H9 (cell line): ENCODE measurements around the gene LRRK1. TPM values are rescaled to one million over a fixed set of nuclear protein-coding genes. Genes with fewer than 3 reads are reported as not detected.

ENCODE experiments used
- DNase-seq: peaks from one replicate; pipeline ENCODE4 v3.0.0-alpha.2; 2017
- H2AFZ ChIP-seq: one replicate; pipeline ENCODE4 v1.6.1; 2013; ENCODE audit warnings: mild to moderate bottlenecking, low read length, control low read depth, moderate library complexity
- H2AK5ac ChIP-seq: 2 replicates; pipeline ENCODE4 v1.6.1; 2013; ENCODE audit warnings: low read length, control low read depth, mixed read lengths; ENCODE audit not compliant: insufficient read length
- H2BK120ac ChIP-seq: one replicate; pipeline ENCODE4 v1.6.1; 2013; ENCODE audit warnings: low read depth, mild to moderate bottlenecking, low read length, control low read depth, inconsistent platforms; ENCODE audit not compliant: poor library complexity, severe bottlenecking
- H2BK12ac ChIP-seq: 2 replicates; pipeline ENCODE4 v1.6.1; 2013; ENCODE audit warnings: low read length, control low read depth, mixed read lengths, low read depth; ENCODE audit not compliant: insufficient read length
- H2BK15ac ChIP-seq: 2 replicates; pipeline ENCODE4 v1.6.1; 2013; ENCODE audit warnings: low read depth, low read length, control low read depth
- H2BK20ac ChIP-seq: one replicate; pipeline ENCODE4 v1.6.1; 2013; ENCODE audit warnings: low read depth, mild to moderate bottlenecking, low read length, control low read depth, inconsistent platforms; ENCODE audit not compliant: poor library complexity, severe bottlenecking
- H2BK5ac ChIP-seq: 2 replicates; pipeline ENCODE4 v1.6.1; 2013; ENCODE audit warnings: low read length, control low read depth, mixed read lengths; ENCODE audit not compliant: insufficient read length
- H3K14ac ChIP-seq: 2 replicates; pipeline ENCODE4 v1.6.1; 2013; ENCODE audit warnings: low read length, control low read depth; ENCODE audit not compliant: insufficient read depth
- H3K18ac ChIP-seq: 2 replicates; pipeline ENCODE4 v1.6.1; 2013; ENCODE audit warnings: low read depth, mild to moderate bottlenecking, mixed read lengths, low read length, control low read depth; ENCODE audit not compliant: insufficient read length
- H3K23ac ChIP-seq: 2 replicates; pipeline ENCODE4 v1.6.1; 2013; ENCODE audit warnings: low read length, control low read depth, mixed read lengths, low read depth; ENCODE audit not compliant: insufficient read length
- H3K23me2 ChIP-seq: 2 replicates; pipeline ENCODE4 v1.6.1; 2013; ENCODE audit warnings: low read depth, mild to moderate bottlenecking, mixed read lengths, low read length, control low read depth; ENCODE audit not compliant: insufficient read length, poor library complexity, severe bottlenecking
- H3K27ac ChIP-seq: 2 replicates; pipeline ENCODE4 v1.5.1; 2013; ENCODE audit warnings: low read length, control low read depth, mixed read lengths, low read depth; ENCODE audit not compliant: insufficient read length
- H3K27me3 ChIP-seq: 2 replicates; pipeline ENCODE4 v1.6.1; 2013; ENCODE audit warnings: low read length, control low read depth, inconsistent platforms; ENCODE audit not compliant: insufficient read depth
- H3K4ac ChIP-seq: 2 replicates; pipeline ENCODE4 v1.6.1; 2013; ENCODE audit warnings: low read depth, mild to moderate bottlenecking, control low read depth, inconsistent platforms, low read length, moderate library complexity
- H3K4me1 ChIP-seq: 2 replicates; pipeline ENCODE4 v1.6.1; 2013; ENCODE audit warnings: low read length, control low read depth, inconsistent platforms; ENCODE audit not compliant: insufficient read depth
- H3K4me2 ChIP-seq: 2 replicates; pipeline ENCODE4 v1.6.1; 2013; ENCODE audit warnings: low read length, control low read depth, mixed read lengths; ENCODE audit not compliant: insufficient read length, insufficient read depth
- H3K56ac ChIP-seq: 2 replicates; pipeline ENCODE4 v1.6.1; 2013; ENCODE audit warnings: low read depth, mild to moderate bottlenecking, mixed read lengths, low read length, control low read depth; ENCODE audit not compliant: insufficient read length
- H3K79me1 ChIP-seq: 2 replicates; pipeline ENCODE4 v1.6.1; 2013; ENCODE audit warnings: low read depth, mild to moderate bottlenecking, moderate library complexity, low read length, control low read depth, inconsistent platforms; ENCODE audit not compliant: insufficient read depth, poor library complexity, severe bottlenecking
- H3K79me2 ChIP-seq: 2 replicates; pipeline ENCODE4 v1.6.1; 2013; ENCODE audit warnings: low read length, control low read depth, inconsistent platforms; ENCODE audit not compliant: insufficient read depth
- H3K9ac ChIP-seq: 2 replicates; pipeline ENCODE4 v1.6.1; 2013; ENCODE audit warnings: low read length, control low read depth, mixed read lengths; ENCODE audit not compliant: insufficient read length; ENCODE audit errors: extremely low read depth
- H3K9me3 ChIP-seq: one replicate; pipeline ENCODE4 v1.6.1; 2013; ENCODE audit warnings: low read depth, low read length, inconsistent platforms; ENCODE audit not compliant: control insufficient read depth
- H3T11ph ChIP-seq: one replicate; pipeline ENCODE4 v1.6.1; 2013; ENCODE audit warnings: mild to moderate bottlenecking, low read length, control low read depth, inconsistent platforms
- H4K20me1 ChIP-seq: one replicate; pipeline ENCODE4 v1.6.1; 2013; ENCODE audit not compliant: control insufficient read depth, insufficient read length, insufficient read depth
- H4K5ac ChIP-seq: 2 replicates; pipeline ENCODE4 v1.6.1; 2013; ENCODE audit warnings: low read depth, mild to moderate bottlenecking, mixed read lengths, low read length, control low read depth; ENCODE audit not compliant: insufficient read length
- H4K8ac ChIP-seq: replicated peaks from 2 replicates; pipeline ENCODE4 v1.6.1; 2013; ENCODE audit warnings: low read length, control low read depth, mixed read lengths, low read depth; ENCODE audit not compliant: insufficient read length
- H4K91ac ChIP-seq: 2 replicates; pipeline ENCODE4 v1.6.1; 2013; ENCODE audit warnings: low read depth, mild to moderate bottlenecking, moderate library complexity, mixed read lengths, low read length, control low read depth; ENCODE audit not compliant: insufficient read length
- H3K27ac Mint-ChIP-seq, 3 experiments: 2 replicates in 2 of 3; 3 replicates in 1 of 3; pipeline ENCODE4 v1.8.0; 2020 to 2021; ENCODE audit warnings: mixed read lengths in 3 of 3, mild to moderate bottlenecking in 1 of 3, moderate library complexity in 1 of 3
- H3K27me3 Mint-ChIP-seq: 2 replicates; pipeline ENCODE4 v1.8.0; 2021; ENCODE audit warnings: low read depth, mild to moderate bottlenecking, moderate library complexity, mixed read lengths
- H3K36me3 Mint-ChIP-seq, 3 experiments: 2 replicates in 2 of 3; 3 replicates in 1 of 3; pipeline ENCODE4 v1.8.0; 2020 to 2021; ENCODE audit warnings: low read depth in 3 of 3, mixed read lengths in 3 of 3; ENCODE audit not compliant: insufficient read depth in 1 of 3
- H3K4me1 Mint-ChIP-seq, 2 experiments: 2 replicates each; pipeline ENCODE4 v1.8.0; 2020; ENCODE audit warnings: mixed read lengths in 2 of 2
- H3K4me3 Mint-ChIP-seq, 2 experiments: 2 replicates in 1 of 2; 3 replicates in 1 of 2; pipeline ENCODE4 v1.8.0; 2020 to 2021; ENCODE audit warnings: mild to moderate bottlenecking in 2 of 2, mixed read lengths in 2 of 2, moderate library complexity in 1 of 2
- H3K9me3 Mint-ChIP-seq, 2 experiments: 2 replicates in 1 of 2; 3 replicates in 1 of 2; pipeline ENCODE4 v1.8.0; 2020; ENCODE audit warnings: mild to moderate bottlenecking in 2 of 2, mixed read lengths in 2 of 2, moderate library complexity in 1 of 2
- whole genome bisulfite sequencing: extraction: QIAGEN DNeasy Blood & Tissue Kit; methylation state at CpG from one replicate; pipeline ENCODE4 v1.1.7; 2013; ENCODE audit warnings: missing lambda C conversion rate, low lambda C conversion rate, mixed read lengths; ENCODE audit not compliant: insufficient read length; ENCODE audit errors: extremely low coverage; 5-methylcytosine and 5-hydroxymethylcytosine counted together
- total RNA-seq: library from RNA; stranded (reverse); gene quantifications from 2 replicates; pipeline ENCODE4 v1.2.1, GENCODE V29; 2021
- TF ChIP-seq, protein P1 (sequence below): fragments of 200-600 bp; sonication (generic); conservative IDR thresholded peaks from 3 replicates; pipeline ENCODE4 v1.8.0; 2021; ENCODE audit warnings: antibody characterized with exemption, mild to moderate bottlenecking

LRRK1 gene
- total RNA-seq, 1 experiment from 2014 or later, result 4.0 TPM

DNA sequence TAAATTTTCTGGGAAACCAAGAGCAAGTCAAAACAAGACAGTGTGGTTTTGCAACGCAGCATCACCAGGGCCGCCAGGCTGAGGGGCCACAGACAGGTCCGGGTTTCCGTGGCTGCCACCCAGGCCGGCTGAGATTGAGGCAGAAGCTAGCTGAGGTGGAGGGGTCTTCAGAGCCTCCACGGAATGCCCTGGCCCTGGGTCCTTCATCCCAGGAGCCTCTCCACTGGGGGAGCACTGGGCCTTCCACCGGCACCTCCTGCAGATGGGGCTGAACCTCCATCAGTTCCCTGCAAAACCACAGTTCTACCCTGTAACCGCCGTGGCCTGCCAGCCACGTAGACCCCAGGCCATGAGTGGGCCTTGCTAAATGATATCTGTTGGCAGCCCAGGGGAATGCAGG lies 180.0 kb downstream of the LRRK1 start:
- no peak overlapping the region for H2BK5ac ChIP-seq
- H3K4me2 ChIP-seq, result no peak overlapping the region
- H3K27ac ChIP-seq, result no peak overlapping the region
- no peak overlapping the region for H3K18ac ChIP-seq
- H3K23me2 ChIP-seq, result no peaks in the 10 kb centered on the region
- no peak overlapping the region for H2BK20ac ChIP-seq
- no peak overlapping the region for H2BK120ac ChIP-seq
- no peak overlapping the region for H3K9ac ChIP-seq
- no CpG with 5 or more reads among the region's 10 CpGs for WGBS
- no peak overlapping the region for H3K23ac ChIP-seq
- H3K27me3 ChIP-seq, result no peaks in the 10 kb centered on the region
- no peak overlapping the region for H3K14ac ChIP-seq
- no peak for DNase-seq
- no peak overlapping the region for H4K91ac ChIP-seq
- no peak overlapping the region for H3T11ph ChIP-seq
- H4K8ac ChIP-seq, result no peak overlapping the region
- TF ChIP-seq, protein P1, sequence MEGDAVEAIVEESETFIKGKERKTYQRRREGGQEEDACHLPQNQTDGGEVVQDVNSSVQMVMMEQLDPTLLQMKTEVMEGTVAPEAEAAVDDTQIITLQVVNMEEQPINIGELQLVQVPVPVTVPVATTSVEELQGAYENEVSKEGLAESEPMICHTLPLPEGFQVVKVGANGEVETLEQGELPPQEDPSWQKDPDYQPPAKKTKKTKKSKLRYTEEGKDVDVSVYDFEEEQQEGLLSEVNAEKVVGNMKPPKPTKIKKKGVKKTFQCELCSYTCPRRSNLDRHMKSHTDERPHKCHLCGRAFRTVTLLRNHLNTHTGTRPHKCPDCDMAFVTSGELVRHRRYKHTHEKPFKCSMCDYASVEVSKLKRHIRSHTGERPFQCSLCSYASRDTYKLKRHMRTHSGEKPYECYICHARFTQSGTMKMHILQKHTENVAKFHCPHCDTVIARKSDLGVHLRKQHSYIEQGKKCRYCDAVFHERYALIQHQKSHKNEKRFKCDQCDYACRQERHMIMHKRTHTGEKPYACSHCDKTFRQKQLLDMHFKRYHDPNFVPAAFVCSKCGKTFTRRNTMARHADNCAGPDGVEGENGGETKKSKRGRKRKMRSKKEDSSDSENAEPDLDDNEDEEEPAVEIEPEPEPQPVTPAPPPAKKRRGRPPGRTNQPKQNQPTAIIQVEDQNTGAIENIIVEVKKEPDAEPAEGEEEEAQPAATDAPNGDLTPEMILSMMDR, result no peak
- no peak overlapping the region for H2AFZ ChIP-seq
- H3K56ac ChIP-seq, result no peak overlapping the region
- H3K4ac ChIP-seq, result no peak overlapping the region
- no peak overlapping the region for H2AK5ac ChIP-seq
- H3K9me3 ChIP-seq, result no peaks in the 10 kb centered on the region
- no peaks in the 10 kb centered on the region for H4K20me1 ChIP-seq
- H3K4me1 ChIP-seq, result no peaks in the 10 kb centered on the region
- H3K36me3 Mint-ChIP-seq, result no peaks in the 10 kb centered on the region; a peak in 1 of 7 replicates
- no peak overlapping the region for H2BK15ac ChIP-seq
- no peak overlapping the region for H2BK12ac ChIP-seq
- H3K4me3 Mint-ChIP-seq, result no peak overlapping the region
- no peaks in the 10 kb centered on the region; a peak in 2 of 5 replicates for H3K9me3 Mint-ChIP-seq
- no peaks in the 10 kb centered on the region for H3K79me2 ChIP-seq
- no peaks in the 10 kb centered on the region for H3K79me1 ChIP-seq
- peaks cover 5% of the 10 kb centered on the region for H3K27me3 Mint-ChIP-seq
- no peak overlapping the region for H3K27ac Mint-ChIP-seq
- H4K5ac ChIP-seq, result no peak overlapping the region
- H3K4me1 Mint-ChIP-seq, result no peaks in the 10 kb centered on the region
